Mammary epithelial cell (primary cell): ENCODE results near the gene MSGN1.

Experiments used
- CTCF ChIP-seq, 2 donors: IDR thresholded peaks in 1 of 2; conservative IDR thresholded peaks in 1 of 2; 2 replicates each; pipeline ENCODE4 v1.5.1; 2011 to 2012; ENCODE audit warnings: inconsistent platforms in 2 of 2, low read length in 2 of 2, mild to moderate bottlenecking in 2 of 2, control low read depth in 1 of 2, low read depth in 1 of 2; ENCODE audit not compliant: insufficient read depth in 1 of 2; ENCODE audit errors: extremely low read depth in 1 of 2
- EZH2 ChIP-seq: IDR thresholded peaks from 2 replicates; pipeline ENCODE4 v1.6.1; 2012; ENCODE audit warnings: low read length, inconsistent platforms, borderline replicate concordance

- TF ChIP-seq CTCF (conservative IDR thresholded peaks at IDR 0.05 in 1 of 2, IDR thresholded peaks at IDR 0.05 in 1 of 2; ENCODE audit: extremely low read depth in 1 of 2, insufficient read depth in 1 of 2, low read depth in 1 of 2, low read length in 2 of 2) (no peak), EZH2 (no peak)
Observed at GRCh38 chr2:17846676-17847075, 30.4 kb downstream of the MSGN1 start.
